Peyer's patch (tissue), 4 donors: ENCODE measurements around the gene GJB2. TPM values are rescaled to one million over a fixed set of nuclear protein-coding genes. Genes with fewer than 3 reads are reported as not detected.
A peak's percentile ranks its signal among the peaks of the same experiment; 100 is the strongest.

Experiments
- DNase-seq, 3 donors: peaks; one replicate each; pipeline ENCODE4 v3.0.0-alpha.2; 2017 to 2019
- H3K27ac ChIP-seq, 4 donors: fragments of 200-600 bp; sonication (generic); one replicate each; pipeline ENCODE4 v1.5.1; 2016 to 2019
- H3K27me3 ChIP-seq, 2 donors: fragments of 200-600 bp; sonication (generic); one replicate each; pipeline ENCODE4 v1.5.1; 2019
- H3K36me3 ChIP-seq, 3 donors: fragments of 200-600 bp; sonication (generic); one replicate each; pipeline ENCODE4 v1.5.1; 2016 to 2019
- H3K4me1 ChIP-seq, 4 donors: fragments of 200-600 bp; sonication (generic); one replicate each; pipeline ENCODE4 v1.5.1; 2016 to 2019
- H3K4me3 ChIP-seq, 4 donors: fragments of 200-600 bp; sonication (generic); 1 replicate in 3 of 4; 2 replicates in 1 of 4; pipeline ENCODE4 v1.5.1; 2016 to 2019; ENCODE audit warnings: mild to moderate bottlenecking in 1 of 4
- H3K9me3 ChIP-seq, 4 donors: fragments of 200-600 bp; sonication (generic); one replicate each; pipeline ENCODE4 v1.5.1; 2016 to 2019; ENCODE audit warnings: mild to moderate bottlenecking in 1 of 4
- POLR2A ChIP-seq, 2 donors: fragments of 450-650 bp; IDR thresholded peaks; one replicate each; pipeline ENCODE4 v1.5.1; 2017; ENCODE audit warnings: antibody characterized with exemption in 2 of 2, mild to moderate bottlenecking in 2 of 2, moderate library complexity in 2 of 2
- total RNA-seq, 4 donors: library from RNA; depleted of rRNA; stranded (reverse); fragments of >200 nt; gene quantifications; one replicate each; pipeline ENCODE4 v1.1.0, GENCODE V29; 2016
- TF ChIP-seq, protein P1 (sequence below), 6 experiments: fragments of 450-650 bp in 4 of 6; fragments of 200-600 bp in 2 of 6; sonication (generic) in 1 of 6; IDR thresholded peaks; one replicate each; pipeline ENCODE4 v1.5.1; 2017 to 2019; ENCODE audit warnings: antibody characterized with exemption in 6 of 6, mild to moderate bottlenecking in 3 of 6, moderate library complexity in 1 of 6

Gene GJB2
- total RNA-seq, 4 donors from 2014 or later = 3.3 to 25.7 (median 14.1) TPM

DNA sequence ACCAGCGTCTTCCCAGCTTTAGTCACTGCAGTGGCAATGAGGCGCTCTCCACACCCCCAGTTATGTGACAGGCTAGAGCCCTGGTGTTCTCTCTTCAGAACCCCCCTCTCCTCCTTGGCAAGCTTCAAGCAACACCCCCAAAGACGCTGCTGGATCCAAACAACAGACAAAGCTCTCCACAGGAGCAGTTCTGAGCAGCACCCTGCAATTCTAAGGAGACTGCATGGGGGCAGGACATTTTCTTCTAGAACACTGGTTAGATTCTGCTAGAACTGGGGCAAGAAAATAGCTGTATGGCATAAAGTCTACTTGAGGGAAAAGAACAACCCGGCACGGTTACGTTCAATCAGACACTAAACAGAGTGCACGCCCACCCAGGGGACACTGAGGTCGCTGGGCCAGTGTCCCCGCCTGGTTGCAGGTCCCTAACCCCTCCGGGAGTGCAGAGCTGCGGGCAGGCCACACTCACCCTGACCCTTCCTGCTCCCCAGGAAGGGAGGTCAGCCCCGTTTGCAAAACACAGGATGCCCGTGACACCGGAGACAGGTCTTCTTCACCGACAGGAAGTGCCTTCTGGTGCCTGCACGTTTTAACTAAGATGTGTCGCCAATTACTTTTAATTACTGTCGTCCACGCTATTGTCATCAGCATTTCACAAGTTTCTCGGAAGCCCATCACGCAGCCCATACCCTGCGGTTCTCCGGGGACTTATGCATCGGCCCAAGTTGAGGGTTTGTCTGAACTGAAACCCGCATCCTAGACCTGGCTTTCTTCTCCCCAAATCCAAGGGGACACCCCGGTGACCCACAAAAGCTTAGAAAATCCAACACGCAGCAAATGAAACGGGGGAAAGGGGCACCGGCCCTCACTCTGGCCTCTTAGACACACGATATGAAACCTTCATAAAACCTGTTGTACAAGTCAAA, 38.4 kb upstream of the GJB2 start:
- Histone ChIP-seq H3K27me3 (peaks cover 0 to 18% of the 10 kb centered on the region in 2 donors), H3K9me3 (no peaks in the 10 kb centered on the region), H3K4me1 (peaks cover 0 to 15% (median 1%) of the 10 kb centered on the region in 4 donors), H3K36me3 (no peaks in the 10 kb centered on the region), H3K4me3 (peak overlapping the region in 3 of 4 donors; percentile 33 to 51 (median 33)), H3K27ac (no peak overlapping the region)
- TF ChIP-seq, protein P1, sequence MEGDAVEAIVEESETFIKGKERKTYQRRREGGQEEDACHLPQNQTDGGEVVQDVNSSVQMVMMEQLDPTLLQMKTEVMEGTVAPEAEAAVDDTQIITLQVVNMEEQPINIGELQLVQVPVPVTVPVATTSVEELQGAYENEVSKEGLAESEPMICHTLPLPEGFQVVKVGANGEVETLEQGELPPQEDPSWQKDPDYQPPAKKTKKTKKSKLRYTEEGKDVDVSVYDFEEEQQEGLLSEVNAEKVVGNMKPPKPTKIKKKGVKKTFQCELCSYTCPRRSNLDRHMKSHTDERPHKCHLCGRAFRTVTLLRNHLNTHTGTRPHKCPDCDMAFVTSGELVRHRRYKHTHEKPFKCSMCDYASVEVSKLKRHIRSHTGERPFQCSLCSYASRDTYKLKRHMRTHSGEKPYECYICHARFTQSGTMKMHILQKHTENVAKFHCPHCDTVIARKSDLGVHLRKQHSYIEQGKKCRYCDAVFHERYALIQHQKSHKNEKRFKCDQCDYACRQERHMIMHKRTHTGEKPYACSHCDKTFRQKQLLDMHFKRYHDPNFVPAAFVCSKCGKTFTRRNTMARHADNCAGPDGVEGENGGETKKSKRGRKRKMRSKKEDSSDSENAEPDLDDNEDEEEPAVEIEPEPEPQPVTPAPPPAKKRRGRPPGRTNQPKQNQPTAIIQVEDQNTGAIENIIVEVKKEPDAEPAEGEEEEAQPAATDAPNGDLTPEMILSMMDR (IDR thresholded peaks at IDR 0.05) = no peak
- no peak for TF ChIP-seq POLR2A (IDR thresholded peaks at IDR 0.05)
- DNase-seq = no peak

DNA sequence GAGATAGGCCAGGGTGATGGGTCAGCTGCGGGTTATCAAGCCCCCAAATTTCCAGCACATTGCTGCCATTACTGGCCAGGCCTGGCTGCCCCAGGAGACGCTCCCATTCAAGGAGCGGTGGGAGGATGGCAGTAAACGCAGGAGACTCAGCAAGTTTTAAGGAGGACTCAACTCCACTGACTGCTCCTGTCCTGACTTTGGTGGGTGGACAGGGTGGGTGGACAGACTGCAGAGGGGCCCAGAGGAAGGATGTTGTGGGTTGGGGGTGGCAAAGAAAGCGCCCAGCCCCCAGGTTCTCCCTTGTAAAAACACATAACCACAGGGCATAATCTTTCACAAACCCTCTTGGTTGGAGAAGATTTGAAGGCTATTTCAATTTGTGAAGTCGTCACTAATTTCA, 35.0 kb upstream of the GJB2 start:
- no peak for DNase-seq
- peaks cover 0 to 15% of the 10 kb centered on the region in 2 donors for H3K27me3 ChIP-seq

DNA sequence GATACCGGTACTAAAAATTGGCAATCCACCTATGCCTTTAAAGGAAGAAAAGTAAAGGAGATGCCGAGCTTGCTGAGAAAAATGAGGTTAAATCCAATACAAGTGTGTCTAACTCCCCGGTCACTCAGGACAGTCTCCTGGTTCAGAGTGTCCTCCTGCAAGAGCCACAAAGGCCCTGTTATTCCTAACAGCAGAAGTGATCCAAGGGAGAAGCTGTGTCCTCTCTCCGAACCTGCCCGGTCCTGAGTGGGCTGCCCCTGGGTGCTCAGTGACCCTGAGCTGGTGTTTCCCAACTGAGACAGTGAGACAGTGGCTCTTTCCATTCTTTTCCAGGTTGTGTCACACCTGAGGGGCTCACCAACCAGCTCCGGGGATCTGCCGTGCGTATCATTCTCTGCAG, 34.5 kb upstream of the GJB2 start:
- TF ChIP-seq, protein P1 (IDR thresholded peaks at IDR 0.05) = no peak
- no peak for TF ChIP-seq POLR2A (IDR thresholded peaks at IDR 0.05)
- H3K27me3 ChIP-seq = peaks cover 0 to 11% of the 10 kb centered on the region in 2 donors

More for the DNA sequence above, 35.0 kb upstream of the GJB2 start:
- TF ChIP-seq, protein P1 (IDR thresholded peaks at IDR 0.05) = no peak
- TF ChIP-seq POLR2A (IDR thresholded peaks at IDR 0.05) = no peak
- Histone ChIP-seq H3K9me3 (no peaks in the 10 kb centered on the region), H3K27ac (no peak overlapping the region), H3K4me3 (no peak overlapping the region), H3K4me1 (peaks cover 0 to 15% (median 1%) of the 10 kb centered on the region in 4 donors), H3K36me3 (no peaks in the 10 kb centered on the region)

DNA sequence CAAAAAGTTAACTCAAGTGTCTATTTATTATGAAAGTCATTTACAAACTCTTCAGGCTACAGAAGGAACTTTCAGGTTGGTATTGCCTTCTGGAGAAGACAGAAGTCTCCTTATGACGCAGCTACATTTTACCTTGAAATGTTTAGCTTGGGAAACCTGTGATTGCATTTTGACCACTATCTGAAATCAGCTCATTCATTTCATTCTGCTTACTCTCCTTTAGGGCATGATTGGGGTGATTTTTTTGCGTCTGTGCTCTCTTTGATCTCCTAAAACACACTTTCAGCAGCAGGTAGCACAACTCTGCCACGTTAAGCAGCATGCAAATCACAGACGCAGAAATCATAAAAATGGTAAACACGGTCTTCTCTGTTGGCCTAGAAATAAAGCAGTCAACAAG, 29.8 kb upstream of the GJB2 start:
- TF ChIP-seq POLR2A (IDR thresholded peaks at IDR 0.05) = no peak
- TF ChIP-seq, protein P1 (IDR thresholded peaks at IDR 0.05) = no peak
- Histone ChIP-seq H3K27me3 (no peaks in the 10 kb centered on the region), H3K9me3 (no peaks in the 10 kb centered on the region), H3K36me3 (no peaks in the 10 kb centered on the region), H3K27ac (no peak overlapping the region), H3K4me1 (no peaks in the 10 kb centered on the region), H3K4me3 (no peak overlapping the region)
- DNase-seq = no peak

More for the DNA sequence above, 34.5 kb upstream of the GJB2 start:
- Histone ChIP-seq H3K9me3 (no peaks in the 10 kb centered on the region), H3K4me1 (peaks cover 0 to 12% (median 1%) of the 10 kb centered on the region in 4 donors), H3K4me3 (no peak overlapping the region), H3K27ac (no peak overlapping the region), H3K36me3 (no peaks in the 10 kb centered on the region)
- DNase-seq = no peak

DNA sequence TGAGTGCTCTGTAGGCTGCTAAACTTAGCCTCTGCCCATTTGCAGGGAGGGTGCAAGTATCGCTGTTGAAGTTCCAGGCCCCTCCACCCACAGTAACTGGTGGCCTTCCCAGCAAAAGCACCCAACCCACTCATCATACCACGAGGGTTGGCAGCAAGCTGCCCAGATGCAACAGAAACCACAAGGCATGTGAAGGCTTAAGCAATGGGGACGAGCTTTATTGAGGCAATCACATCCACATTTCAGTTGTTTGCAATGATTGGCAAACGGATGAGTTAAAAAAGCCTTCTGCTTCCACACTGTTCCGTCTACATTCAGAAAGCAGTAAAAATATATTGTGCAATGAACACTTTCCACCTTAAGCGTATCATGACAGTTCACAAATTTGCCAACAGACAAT, 29.0 kb upstream of the GJB2 start:
- no peak for DNase-seq
- Histone ChIP-seq H3K4me1 (no peaks in the 10 kb centered on the region), H3K27me3 (no peaks in the 10 kb centered on the region), H3K27ac (no peak overlapping the region), H3K9me3 (no peaks in the 10 kb centered on the region), H3K36me3 (no peaks in the 10 kb centered on the region), H3K4me3 (no peak overlapping the region)
- no peak for TF ChIP-seq POLR2A (IDR thresholded peaks at IDR 0.05)
- TF ChIP-seq, protein P1 (IDR thresholded peaks at IDR 0.05) = no peak
